ENCODE data around the gene GGNBP2. TPM values are rescaled to one million over a fixed set of nuclear protein-coding genes. Genes with fewer than 3 reads are reported as not detected.

The GGNBP2 gene
- total and polyA plus RNA-seq, 2 of the 8 experiments (the other 6 are each of a cell fraction or from before 2014, with no cell fraction given) = 29.2 to 35.8 TPM

DNA sequence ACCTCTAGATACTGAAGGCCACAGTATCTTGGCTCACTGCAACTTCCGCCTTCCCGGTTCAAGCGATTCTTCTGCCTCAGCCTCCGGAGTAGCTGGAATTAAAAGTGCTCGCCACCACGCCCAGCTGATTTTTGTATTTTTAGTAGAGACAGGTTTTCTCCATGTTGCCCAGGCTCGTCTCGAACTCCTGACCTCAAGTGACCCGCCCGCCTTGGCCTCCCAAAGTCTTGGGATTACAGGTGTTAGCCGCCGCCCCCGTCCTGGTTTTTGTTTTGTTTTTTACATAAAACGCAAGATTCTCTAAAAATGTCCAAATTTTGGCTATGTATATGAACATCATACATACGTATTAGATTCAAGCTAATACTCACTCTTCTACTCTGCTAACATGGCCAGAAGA is 2.0 kb upstream of the GGNBP2 start (continued):
- TF ChIP-seq POLR2A (IDR thresholded peaks at IDR 0.05; ENCODE audit: control extremely low read depth in 1 of 2, low read depth in 2 of 2, low read length in 2 of 2) (no peak), KDM4A (IDR thresholded peaks at IDR 0.05; ENCODE audit: low read depth, low read length, severe bottlenecking) (no peak)
